SK-N-SH (cell line): ENCODE measurements around the gene TMEM107.
"Not testable (repeated sequence)": the region's sequence is repeated elsewhere in the genome, so short reads cannot be mapped to it uniquely, and the experiment has no call there.

Experiments
- CTCF ChIP-seq: fragments of 200-600 bp; sonication (generic); IDR thresholded peaks from 2 replicates; pipeline ENCODE4 v1.6.1; 2017; ENCODE audit warnings: antibody characterized with exemption, mild to moderate bottlenecking, moderate library complexity
- MXI1 ChIP-seq: IDR thresholded peaks from 2 replicates; pipeline ENCODE4 v1.6.1; 2012; ENCODE audit warnings: mild to moderate bottlenecking, low read depth, low read length, improper control_type of control experiment
- POLR2AphosphoS5 ChIP-seq: IDR thresholded peaks from 2 replicates; pipeline ENCODE4 v1.6.1; 2012; ENCODE audit warnings: low read depth, low read length
- RFX5 ChIP-seq: IDR thresholded peaks from 2 replicates; pipeline ENCODE4 v1.6.1; 2012; ENCODE audit warnings: mild to moderate bottlenecking, improper control_type of control experiment, low read length

- TF ChIP-seq MXI1, CTCF, POLR2AphosphoS5, RFX5: not testable (repeated sequence)
Measured at GRCh38 chr17:8170186-8170585, 6.0 kb downstream of the TMEM107 start.
